ENCODE data around the gene HOXA9. TPM values are rescaled to one million over a fixed set of nuclear protein-coding genes. Genes with fewer than 3 reads are reported as not detected.

Gene HOXA9
- total RNA-seq, 1 donor from 2014 or later: 46.5 TPM

DNA sequence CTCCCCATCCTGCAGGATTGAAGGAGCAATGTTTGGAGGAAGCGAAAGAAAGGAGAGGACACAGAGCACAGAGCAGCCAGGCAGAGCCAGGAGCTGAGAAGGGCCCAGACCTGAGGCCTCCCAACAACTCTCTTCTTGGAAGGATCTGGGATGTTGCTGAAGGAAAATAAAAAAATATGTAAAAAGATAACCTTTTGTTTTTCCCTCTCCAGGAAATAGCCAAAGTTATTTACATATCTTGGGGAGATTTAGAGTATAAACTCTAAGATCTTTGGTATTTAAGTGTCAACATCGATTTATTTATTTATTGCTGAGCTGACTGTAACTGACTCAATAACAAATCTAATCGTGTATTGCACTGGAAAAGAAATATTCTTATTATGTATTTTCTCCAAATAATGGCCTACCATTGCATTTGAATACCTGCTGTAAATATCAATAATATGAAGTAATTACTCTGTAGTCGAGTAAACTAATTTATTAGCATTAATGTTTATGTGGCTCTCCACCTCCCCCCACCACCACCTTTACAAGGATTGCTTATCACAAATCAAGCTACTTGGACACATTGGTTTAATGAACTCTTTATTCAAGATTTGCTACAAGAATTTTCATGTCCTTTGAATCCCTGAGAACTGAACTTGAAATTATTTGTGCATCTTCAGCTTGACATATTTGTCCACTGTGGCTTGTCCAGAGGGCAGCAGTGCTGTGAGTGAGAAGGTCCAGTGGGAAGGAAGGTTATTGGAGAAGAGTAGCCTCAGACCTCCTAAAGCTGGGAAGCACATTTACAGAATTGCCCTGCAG, 21.5 kb upstream of the HOXA9 start:
- DNase-seq (ENCODE audit: low read depth): no peak
- Histone ChIP-seq H3K36me3 (ENCODE audit: control insufficient read depth, insufficient read depth, low read length) (no peaks in the 10 kb centered on the region), H3K4me3 (ENCODE audit: low read depth, low read length) (peak overlapping the region; percentile 78), H3K27me3 (ENCODE audit: control insufficient read depth, insufficient read depth, low read length) (peaks cover 5% of the 10 kb centered on the region)
- no peak for TF ChIP-seq CTCF (IDR thresholded peaks at IDR 0.05; ENCODE audit: insufficient read depth, low read length, poor library complexity, severe bottlenecking)

DNA sequence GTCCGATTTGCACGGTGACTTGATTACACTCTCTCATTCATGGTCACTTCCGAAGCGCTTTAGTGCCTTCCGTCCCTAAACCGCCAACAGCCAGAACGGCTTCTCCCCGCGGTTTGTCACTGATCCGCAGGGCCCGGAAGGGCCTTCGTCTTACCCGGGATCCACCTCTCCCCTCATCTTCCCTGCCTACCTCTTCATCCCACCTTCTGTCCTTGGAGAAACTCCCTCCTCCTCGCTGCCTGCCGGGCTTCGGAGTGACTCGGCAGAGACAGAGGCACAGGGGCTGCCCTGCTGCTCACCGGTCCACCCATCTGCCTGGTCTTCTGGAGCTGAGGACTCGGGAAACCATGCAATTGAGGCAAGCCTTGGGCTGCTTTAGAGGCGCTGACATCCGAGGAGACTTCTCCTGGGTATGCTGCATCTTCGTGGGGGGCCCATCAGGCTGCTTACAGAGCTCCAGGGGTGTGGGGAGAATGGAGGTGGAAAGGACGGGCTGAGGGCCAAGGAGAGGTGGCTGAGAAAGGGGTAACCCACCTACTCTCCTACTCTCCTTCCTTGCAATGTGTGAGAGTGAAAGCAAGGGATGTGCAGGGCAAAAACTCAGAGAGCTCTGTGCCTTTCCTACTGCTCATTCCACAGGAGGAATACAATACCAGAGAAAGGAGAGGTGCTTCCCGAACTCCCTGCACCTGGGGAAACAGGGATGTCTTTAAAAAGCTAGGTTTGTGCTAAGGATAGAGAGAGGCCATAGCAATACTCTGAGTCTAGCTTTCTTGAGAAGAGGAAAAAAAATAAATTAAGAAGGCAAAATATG, 20.7 kb upstream of the HOXA9 start:
- Histone ChIP-seq H3K4me3 (ENCODE audit: low read depth, low read length) (peak overlapping the region; percentile 78), H3K36me3 (ENCODE audit: control insufficient read depth, insufficient read depth, low read length) (no peaks in the 10 kb centered on the region), H3K27me3 (ENCODE audit: control insufficient read depth, insufficient read depth, low read length) (no peaks in the 10 kb centered on the region)
- DNase-seq (ENCODE audit: low read depth): no peak
- TF ChIP-seq CTCF (IDR thresholded peaks at IDR 0.05; ENCODE audit: insufficient read depth, low read length, poor library complexity, severe bottlenecking): no peak

DNA sequence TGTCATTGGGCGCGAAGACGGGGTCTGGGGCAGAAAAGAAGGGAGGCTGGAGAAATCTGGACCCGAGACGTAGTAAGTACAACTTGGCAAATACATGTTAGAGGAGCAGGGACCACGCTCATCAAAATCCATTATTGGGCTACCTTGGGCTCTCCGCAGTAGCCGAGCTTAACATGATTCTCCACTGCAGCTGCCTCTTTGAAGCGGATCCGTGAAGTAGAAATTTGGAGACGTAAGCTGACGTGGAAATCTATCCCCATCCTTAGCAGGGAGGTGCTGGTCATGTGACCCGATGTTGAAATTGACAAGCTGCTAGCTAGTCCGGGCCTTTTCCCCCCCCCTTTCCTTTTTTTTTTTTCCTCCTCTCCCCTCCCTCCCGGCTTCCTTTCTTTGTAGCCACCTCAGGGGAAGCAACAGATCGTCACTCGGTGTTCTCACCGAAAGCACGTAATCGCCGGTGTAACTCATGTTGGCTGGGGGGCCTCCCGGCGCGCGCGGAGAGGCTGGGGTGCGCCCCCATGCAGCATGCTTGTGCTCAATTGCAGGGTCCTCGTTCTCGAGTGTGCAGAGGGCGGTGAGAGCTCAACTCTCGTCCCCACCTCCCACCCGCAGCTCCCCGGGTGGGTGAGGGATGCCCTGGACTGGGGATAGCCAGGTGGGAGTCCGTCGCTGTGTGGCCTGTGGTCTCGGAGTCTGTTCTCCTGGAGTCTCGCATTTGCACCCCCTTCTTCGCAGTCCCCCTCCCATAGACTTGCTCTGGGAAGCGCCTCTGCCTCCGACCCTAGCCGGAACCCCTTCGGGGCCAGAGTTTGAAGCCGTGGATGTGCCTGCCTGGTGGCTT, 19.9 kb upstream of the HOXA9 start, which contains the start of gene HOXA11:
Gene HOXA11 (minus strand): TSS at position 220 of the 841 bp plus-strand sequence. CDS start 88 bp downstream, at position 132.
- Histone ChIP-seq H3K36me3 (ENCODE audit: control insufficient read depth, insufficient read depth, low read length) (no peaks in the 10 kb centered on the region), H3K4me3 (ENCODE audit: low read depth, low read length) (peak within 1 kb of the TSS; percentile 78), H3K27me3 (ENCODE audit: control insufficient read depth, insufficient read depth, low read length) (no peaks in the 10 kb centered on the region)
- TF ChIP-seq CTCF (IDR thresholded peaks at IDR 0.05; ENCODE audit: insufficient read depth, low read length, poor library complexity, severe bottlenecking): no peak
- peak; percentile 95 for DNase-seq (ENCODE audit: low read depth)

DNA sequence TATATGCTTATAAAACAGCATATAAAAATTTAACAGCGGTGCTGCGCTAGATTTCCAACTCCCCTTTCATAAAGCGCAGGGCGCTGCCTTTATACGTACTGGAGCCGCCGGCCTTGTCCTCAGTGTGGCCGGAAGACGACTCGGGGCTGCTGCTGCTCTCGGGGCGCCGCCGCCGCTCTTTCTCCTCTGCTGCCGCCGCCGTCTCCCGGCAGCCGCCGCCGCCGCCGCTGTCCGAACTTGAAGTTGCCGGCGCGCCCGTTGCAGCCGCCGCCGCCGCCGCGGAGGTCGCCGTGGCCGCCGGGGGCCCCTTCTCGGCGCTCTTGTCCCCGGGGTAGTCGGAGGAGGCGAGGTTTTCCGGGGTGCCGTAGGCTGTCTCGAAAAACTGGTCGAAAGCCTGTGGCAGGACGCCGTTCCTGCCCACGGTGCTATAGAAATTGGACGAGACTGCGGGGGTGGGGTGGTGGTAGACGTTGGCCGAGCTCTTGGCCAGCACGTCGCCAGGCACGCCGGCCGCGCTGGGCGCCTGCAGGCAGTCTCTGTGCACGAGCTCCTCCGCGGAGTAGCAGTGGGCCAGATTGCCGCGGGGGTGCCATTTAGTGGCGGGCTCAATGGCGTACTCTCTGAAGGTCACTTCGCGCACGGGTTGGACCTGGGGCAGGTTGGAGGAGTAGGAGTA, 19.1 kb upstream of the HOXA9 start:
- no peak for DNase-seq (ENCODE audit: low read depth)
- no peaks in the 10 kb centered on the region for H3K36me3 ChIP-seq (ENCODE audit: control insufficient read depth, insufficient read depth, low read length)
- H3K27me3 ChIP-seq (ENCODE audit: control insufficient read depth, insufficient read depth, low read length): no peaks in the 10 kb centered on the region
- TF ChIP-seq CTCF (IDR thresholded peaks at IDR 0.05; ENCODE audit: insufficient read depth, low read length, poor library complexity, severe bottlenecking): no peak
- peak overlapping the region; percentile 78 for H3K4me3 ChIP-seq (ENCODE audit: low read depth, low read length)

DNA sequence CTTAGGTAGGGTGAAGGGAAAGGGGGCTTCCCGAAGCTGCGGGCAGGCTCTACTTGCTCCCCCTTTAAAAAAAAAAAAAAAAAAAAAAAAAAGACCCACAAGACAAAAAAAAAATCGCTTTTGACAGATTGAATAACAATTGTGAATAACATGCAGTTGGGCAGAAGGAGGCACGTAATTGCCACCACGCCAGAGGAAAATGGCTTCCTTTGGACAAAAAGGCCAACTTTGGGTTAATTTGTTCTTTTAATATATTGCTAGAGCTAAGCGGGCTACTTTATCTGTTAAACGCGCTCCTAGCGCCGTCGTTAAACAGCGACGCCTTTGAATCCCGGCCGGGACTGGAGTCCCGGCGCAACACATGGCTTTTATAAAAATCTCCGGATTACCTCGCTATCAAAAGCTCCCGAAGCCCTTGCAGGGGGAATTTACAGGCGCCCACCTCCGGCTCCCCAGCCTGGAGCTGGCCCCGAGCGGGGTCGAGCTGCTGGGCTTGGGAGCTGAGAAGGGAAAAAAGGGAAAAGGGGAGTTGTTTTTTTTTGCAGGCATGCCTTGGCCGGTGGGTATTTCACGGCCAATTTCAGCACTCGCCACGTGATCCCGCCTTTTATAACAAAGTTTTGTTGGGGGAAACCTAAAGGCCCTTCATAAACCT, 18.5 kb upstream of the HOXA9 start:
- H3K36me3 ChIP-seq (ENCODE audit: control insufficient read depth, insufficient read depth, low read length): no peaks in the 10 kb centered on the region
- peak overlapping the region; percentile 78 for H3K4me3 ChIP-seq (ENCODE audit: low read depth, low read length)
- DNase-seq (ENCODE audit: low read depth): no peak
- TF ChIP-seq CTCF (IDR thresholded peaks at IDR 0.05; ENCODE audit: insufficient read depth, low read length, poor library complexity, severe bottlenecking): no peak
- H3K27me3 ChIP-seq (ENCODE audit: control insufficient read depth, insufficient read depth, low read length): no peaks in the 10 kb centered on the region

Measured in kidney epithelial cell (primary cell).